HCT116 (cell line): ENCODE results near the gene DIP2C. TPM values are rescaled to one million over a fixed set of nuclear protein-coding genes. Genes with fewer than 3 reads are reported as not detected.

Source experiments
- ATAC-seq: fragments of 200-7000 bp; cut with Tn5 transposase; 2 replicates; pipeline ENCODE4 v1.9.1; 2020; ENCODE audit warnings: mild to moderate bottlenecking, moderate library complexity
- BruUV-seq: library from RNA; stranded (reverse); fragments of 400-500 nt; replicated peaks from 2 replicates; lab custom pipeline; 2021; lab: Mats Ljungman, UMichigan
- CTCF ChIA-PET: fragments of 300-600 bp; sonication (Branson Sonifier 250); formaldehyde crosslinking; loops from one replicate; lab custom pipeline; 2021; ENCODE audit warnings: antibody characterized with exemption; lab: Charles Lee
- POLR2A ChIA-PET: fragments of 300-600, 350-600 bp; sonication (Branson Sonifier 250); formaldehyde crosslinking; loops from one replicate; lab custom pipeline; 2021; ENCODE audit warnings: antibody characterized with exemption; lab: Charles Lee
- RAD21 ChIA-PET, 2 experiments: fragments of 300-600 bp; sonication (Branson Sonifier 250); formaldehyde crosslinking; loops; one replicate each; lab custom pipeline; 2023; ENCODE audit warnings: low total read pairs in 2 of 2; ENCODE audit not compliant: uncharacterized antibody in 2 of 2, unreplicated experiment in 2 of 2, low non-redundant PET in 1 of 2; lab: Charles Lee
- DNase-seq: peaks from one replicate; pipeline ENCODE4 v3.0.0-alpha.2; 2010; ENCODE audit warnings: low read depth, low spot score
- H2AFZ ChIP-seq: fragments of 200-600 bp; shearing (Covaris generic), sonication (generic); 2 replicates; pipeline ENCODE4 v1.6.1; 2017; ENCODE audit warnings: low read depth, mixed run types, mixed read lengths, antibody characterized with exemption, low read length; ENCODE audit not compliant: poor library complexity, severe bottlenecking
- H3K27ac ChIP-seq: 2 replicates; pipeline ENCODE4 v1.5.1; 2012; ENCODE audit warnings: low read depth, low read length
- H3K27me3 ChIP-seq: fragments of 200-600 bp; sonication (generic); 2 replicates; pipeline ENCODE4 v1.6.1; 2016; ENCODE audit warnings: mixed run types, low read length, mixed read lengths; ENCODE audit not compliant: insufficient read depth
- H3K36me3 ChIP-seq, 2 experiments: fragments of 200-500 bp in 1 of 2; fragments of 200-600 bp in 1 of 2; sonication (Bioruptor generic) in 1 of 2; sonication (generic) in 1 of 2; 2 replicates each; pipeline versions ENCODE4 v1.5.1 to v1.6.1; 2014 to 2016; ENCODE audit warnings: low read length in 2 of 2, inconsistent platforms in 1 of 2, mixed read lengths in 1 of 2, mixed run types in 1 of 2; ENCODE audit not compliant: insufficient read depth in 2 of 2, control insufficient read depth in 1 of 2
- H3K4me1 ChIP-seq, 2 experiments: fragments of 200-600 bp in 1 of 2; sonication (generic) in 1 of 2; 2 replicates each; pipeline versions ENCODE4 v1.5.1 to v1.6.1; 2012 to 2017; ENCODE audit warnings: low read length in 2 of 2, inconsistent platforms in 1 of 2, mild to moderate bottlenecking in 1 of 2, mixed read lengths in 1 of 2, mixed run types in 1 of 2, moderate library complexity in 1 of 2; ENCODE audit not compliant: insufficient read depth in 2 of 2, control insufficient read depth in 1 of 2
- H3K4me2 ChIP-seq: fragments of 200-600 bp; sonication (generic); 2 replicates; pipeline ENCODE4 v1.6.1; 2017; ENCODE audit warnings: mixed run types, low read length, mixed read lengths
- H3K4me3 ChIP-seq, 2 experiments: fragments of 200-600 bp in 1 of 2; sonication (generic) in 1 of 2; replicated peaks in 1 of 2; 2 replicates each; pipeline ENCODE4 v1.5.1; 2011 to 2016; ENCODE audit warnings: low read length in 2 of 2, control low read depth in 1 of 2, low read depth in 1 of 2, mild to moderate bottlenecking in 1 of 2, mixed read lengths in 1 of 2, mixed run types in 1 of 2
- H3K79me2 ChIP-seq: fragments of 200-600 bp; sonication (generic); 2 replicates; pipeline ENCODE4 v1.6.1; 2017; ENCODE audit warnings: mild to moderate bottlenecking, mixed run types, low read length, moderate library complexity, mixed read lengths; ENCODE audit not compliant: insufficient read depth
- H3K9ac ChIP-seq: fragments of 200-600 bp; sonication (generic); 2 replicates; pipeline ENCODE4 v1.6.1; 2016; ENCODE audit warnings: low read length, mixed read lengths
- H3K9me2 ChIP-seq: fragments of 200-600 bp; sonication (generic), shearing (Covaris generic); 2 replicates; pipeline ENCODE4 v1.6.1; 2017; ENCODE audit warnings: mixed run types, mild to moderate bottlenecking, moderate library complexity; ENCODE audit not compliant: insufficient read depth
- H3K9me3 ChIP-seq, 2 experiments: fragments of 200-500 bp in 1 of 2; fragments of 200-600 bp in 1 of 2; sonication (Bioruptor generic) in 1 of 2; sonication (generic) in 1 of 2; 2 replicates each; pipeline ENCODE4 v1.6.1; 2014 to 2017; ENCODE audit warnings: low read length in 2 of 2, mixed read lengths in 2 of 2, inconsistent platforms in 1 of 2, low read depth in 1 of 2, mild to moderate bottlenecking in 1 of 2, mixed run types in 1 of 2, moderate library complexity in 1 of 2; ENCODE audit not compliant: control insufficient read depth in 1 of 2, insufficient read depth in 1 of 2
- H4K20me1 ChIP-seq: fragments of 200-600 bp; sonication (generic), shearing (Covaris generic); 2 replicates; pipeline ENCODE4 v1.6.1; 2017; ENCODE audit warnings: mixed run types, mild to moderate bottlenecking, moderate library complexity; ENCODE audit not compliant: insufficient read depth
- SIN3A ChIP-seq: IDR thresholded peaks from 2 replicates; pipeline ENCODE4 v1.6.1; 2012; ENCODE audit warnings: low read depth
- ZBTB33 ChIP-seq: IDR thresholded peaks from 2 replicates; pipeline ENCODE4 v1.6.1; 2011; ENCODE audit warnings: mild to moderate bottlenecking, low read length, moderate library complexity; ENCODE audit not compliant: insufficient replicate concordance; ENCODE audit errors: extremely low read depth
- ZFX ChIP-seq: fragments of 450-650 bp; IDR thresholded peaks from 2 replicates; pipeline ENCODE4 v1.6.1; 2017
- intact Hi-C: fragments of 100-400 bp; cut with micrococcal nuclease; formaldehyde crosslinking; loops from 2 replicates; pipeline ENCODE4 v1.10.0; 2022
- total RNA-seq: library from RNA; stranded (reverse); gene quantifications from one replicate; pipeline ENCODE4 v1.2.1, GENCODE V29; 2021; ENCODE audit not compliant: unreplicated experiment

The DIP2C gene
- total RNA-seq, 1 experiment from 2014 or later, result 15.4 TPM

- no peak overlapping the region for H2AFZ ChIP-seq
- no peak overlapping the region for H3K9ac ChIP-seq
- ChIA-PET CTCF (no interaction called here), POLR2A (no interaction called here), RAD21 (no interaction called here)
- H3K9me2 ChIP-seq, result no peaks in the 10 kb centered on the region
- intact Hi-C loops, result no loop called here
- ATAC-seq (no peak), DNase-seq (no peak)
- no TSS peak for BruUV-seq
- no peak overlapping the region for H3K27ac ChIP-seq
- no peaks in the 10 kb centered on the region for H4K20me1 ChIP-seq
- TF ChIP-seq SIN3A (0 out of 2 replicates have a peak, but pooled peaks have one; percentile 23), ZBTB33 (no peak)
- no peak overlapping the region for H3K4me2 ChIP-seq
- no peaks in the 10 kb centered on the region for H3K4me1 ChIP-seq
- no peaks in the 10 kb centered on the region for H3K27me3 ChIP-seq
- no peak overlapping the region for H3K4me3 ChIP-seq
- no peaks in the 10 kb centered on the region for H3K36me3 ChIP-seq
- H3K79me2 ChIP-seq, result peaks cover 26% of the 10 kb centered on the region; the same call in 1 of the 2 replicates
- peaks cover 0 to 6% of the 10 kb centered on the region in 2 experiments; a peak in 1 of 4 replicates for H3K9me3 ChIP-seq
Observed at GRCh38 chr10:667602-668143, 21.8 kb downstream of the DIP2C start.

DNA sequence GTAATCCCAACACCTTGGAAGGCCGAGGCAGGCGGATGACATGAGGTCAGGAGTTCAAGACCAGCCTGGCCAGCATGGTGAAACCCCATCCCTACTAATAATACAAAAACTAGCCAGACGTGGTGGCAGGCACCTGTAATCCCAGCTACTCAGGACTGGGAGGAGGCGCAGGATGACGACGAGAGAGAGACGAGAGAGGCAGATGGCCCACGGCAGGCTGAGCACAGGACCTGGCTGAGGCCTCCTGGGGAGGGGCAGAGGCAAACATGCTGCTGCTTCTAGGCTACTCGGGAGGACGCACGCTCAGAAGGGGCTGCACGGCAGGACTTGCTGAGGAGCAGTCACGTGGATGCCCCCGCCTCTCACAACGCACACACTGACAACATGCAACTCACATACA lies 22.4 kb downstream of the DIP2C start:
- H3K4me2 ChIP-seq, result no peak overlapping the region
- no peaks in the 10 kb centered on the region for H3K9me2 ChIP-seq
- peaks cover 27% of the 10 kb centered on the region; the same call in 1 of the 2 replicates for H3K79me2 ChIP-seq
- intact Hi-C loops, result no loop called here
- no peaks in the 10 kb centered on the region for H4K20me1 ChIP-seq
- H3K4me1 ChIP-seq, result no peaks in the 10 kb centered on the region
- TF ChIP-seq ZFX, result no peak
- TF ChIP-seq, all 23 proteins: peak for 0
- no peak for ATAC-seq
- Histone ChIP-seq H3K9ac (no peak overlapping the region), H3K4me3 (no peak overlapping the region), H3K9me3 (peaks cover 0 to 6% of the 10 kb centered on the region in 2 experiments; a peak in 1 of 4 replicates), H2AFZ (no peak overlapping the region), H3K27me3 (no peaks in the 10 kb centered on the region), H3K36me3 (no peaks in the 10 kb centered on the region), H3K27ac (no peak overlapping the region)
- ChIA-PET POLR2A (no interaction called here), RAD21 (no interaction called here), CTCF (no interaction called here)
- no peak for DNase-seq
- no TSS peak for BruUV-seq
